Activated CD8-positive, alpha-beta memory T cell treated with anti-CD3 and anti-CD28 coated beads for 1 hour (primary cell): ENCODE measurements around the gene LIMS4.
"Not testable (repeated sequence)": the region's sequence is repeated elsewhere in the genome, so short reads cannot be mapped to it uniquely, and the experiment has no call there.

Experiments used
- DNase-seq, 2 donors: peaks; one replicate each; pipeline ENCODE4 v3.0.0-alpha.2; 2020; ENCODE audit warnings: low read depth in 1 of 2; ENCODE audit errors: extremely low read depth in 1 of 2

LIMS4 gene

GRCh38 chr2:110450951-110451350, 21.7 kb downstream of the LIMS4 start:
- DNase-seq, result not testable (repeated sequence)

DNA sequence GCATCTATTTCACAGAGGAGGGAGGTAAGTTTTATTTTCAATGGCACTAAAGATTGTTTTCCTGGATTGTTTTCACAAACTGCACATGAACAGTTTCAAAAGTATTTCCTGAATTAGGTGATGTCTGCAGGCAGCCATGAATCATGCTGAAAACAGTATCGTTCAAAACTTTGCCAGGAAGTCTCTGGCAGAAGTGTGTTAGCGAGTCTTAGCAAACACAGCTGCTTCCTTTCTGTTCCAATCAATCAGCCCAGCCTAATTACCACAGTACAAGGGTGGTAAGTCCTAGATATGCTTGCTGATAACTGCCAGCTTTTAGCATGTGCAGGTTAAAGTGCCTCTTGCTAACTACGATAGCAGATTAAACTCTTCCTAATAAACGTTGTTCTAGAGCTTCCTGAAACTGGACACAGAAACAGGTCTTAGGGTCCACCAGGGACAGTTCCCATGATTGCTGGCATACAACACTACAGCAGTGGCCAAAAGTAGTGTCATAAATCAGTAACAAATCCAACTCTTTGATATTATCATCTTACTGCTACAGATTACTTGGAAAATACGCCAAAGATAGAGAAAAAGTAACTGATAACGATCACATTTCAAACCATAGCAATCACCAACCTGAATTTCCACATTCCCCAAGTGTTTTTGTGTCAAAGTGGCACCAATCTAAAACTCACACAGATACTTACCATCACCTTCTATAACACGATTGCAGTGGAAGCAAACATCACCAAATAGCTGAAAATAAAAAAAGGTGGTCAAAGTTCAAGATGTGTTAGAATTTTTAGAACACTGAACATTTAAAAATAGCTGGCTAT, 23.3 kb downstream of the LIMS4 start:
- DNase-seq, result not testable (repeated sequence)

DNA sequence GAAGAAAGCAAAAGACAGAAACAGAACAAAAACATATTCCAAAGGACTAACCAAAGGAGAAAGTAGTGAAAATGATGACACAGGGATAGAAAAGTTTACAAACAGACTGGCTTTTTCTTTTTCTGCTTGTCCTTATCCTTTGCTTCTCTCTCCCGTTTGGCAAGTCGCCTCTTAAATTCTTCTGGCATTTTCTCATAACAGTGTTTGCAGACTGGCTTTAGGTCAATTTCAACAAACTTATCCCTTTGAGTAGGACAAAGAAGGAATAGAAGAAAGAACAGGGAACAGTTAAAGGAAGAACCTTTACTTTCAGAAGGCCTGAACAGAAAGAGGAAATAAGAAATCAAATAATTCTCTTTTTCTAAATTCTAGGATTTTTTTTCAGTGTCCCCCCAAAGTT, 26.0 kb downstream of the LIMS4 start:
- not testable (repeated sequence) for DNase-seq

GRCh38 chr2:110443305-110444005, 29.2 kb downstream of the LIMS4 start:
- DNase-seq, result not testable (repeated sequence)

GRCh38 chr2:110441905-110442304, 30.7 kb downstream of the LIMS4 start:
- DNase-seq, result not testable (repeated sequence)

DNA sequence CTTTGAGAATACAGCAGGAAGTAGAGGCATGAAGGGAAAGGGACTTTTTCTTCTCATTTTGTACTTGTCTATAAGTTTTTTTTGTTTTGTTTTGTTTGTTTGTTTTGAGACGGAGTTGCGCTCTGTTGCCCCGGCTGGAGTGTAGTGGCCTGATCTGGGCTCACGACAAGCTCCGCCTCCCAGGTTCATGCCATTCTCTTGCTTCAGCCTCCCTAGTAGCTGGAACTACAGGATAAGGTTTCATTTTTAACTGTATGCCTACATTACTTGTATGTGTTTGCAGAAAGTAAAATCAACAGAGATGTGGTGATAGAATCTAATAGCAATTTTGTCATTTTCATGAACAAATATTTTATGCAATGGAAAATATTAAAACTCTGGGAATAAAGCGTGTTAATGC, 38.1 kb downstream of the LIMS4 start:
- not testable (repeated sequence) for DNase-seq

GRCh38 chr2:110425725-110426124, 46.9 kb downstream of the LIMS4 start:
- not testable (repeated sequence) for DNase-seq

DNA sequence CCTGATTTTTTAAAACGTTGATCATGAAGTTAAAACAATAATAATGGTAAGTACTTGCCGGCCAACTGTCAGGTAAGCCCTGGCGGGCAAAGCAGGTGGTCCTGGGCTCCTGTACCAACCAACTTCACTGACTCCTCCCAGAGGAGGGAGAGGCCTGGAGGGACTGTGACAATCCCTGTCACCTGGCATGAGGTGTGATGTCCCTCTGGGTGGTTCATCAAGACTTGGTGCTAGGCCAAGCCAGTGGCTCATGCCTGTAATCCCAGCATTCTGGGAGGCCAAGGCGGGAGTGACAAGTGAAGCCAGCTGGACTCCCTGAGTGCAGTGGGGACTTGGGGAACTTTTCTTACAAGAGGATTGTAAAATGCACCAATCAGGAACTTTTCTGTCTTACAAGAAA, 48.2 kb downstream of the LIMS4 start:
- not testable (repeated sequence) for DNase-seq

DNA sequence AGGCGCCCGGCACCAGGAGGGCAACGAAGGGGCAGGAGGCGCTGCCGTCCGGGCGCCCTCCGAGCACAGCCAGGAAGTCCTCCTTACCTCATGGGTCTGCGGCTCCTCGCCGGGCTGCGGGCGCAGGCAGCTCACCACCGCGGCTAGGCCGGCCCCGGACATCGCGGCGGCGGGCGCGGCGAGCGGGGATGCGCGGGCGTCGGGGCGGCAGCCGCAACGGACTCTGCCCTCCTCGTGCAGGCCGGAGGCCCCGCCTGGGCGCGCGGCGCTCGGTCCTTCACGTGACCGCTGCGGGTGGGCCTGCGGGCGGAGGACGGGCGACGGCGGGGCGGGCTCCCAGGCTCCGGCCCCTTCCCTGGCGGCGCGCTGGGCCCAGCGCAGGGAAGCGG, 49.0 kb downstream of the LIMS4 start:
- not testable (repeated sequence) for DNase-seq

GRCh38 chr2:110422852-110423573, 49.6 kb downstream of the LIMS4 start:
- not testable (repeated sequence) for DNase-seq

DNA sequence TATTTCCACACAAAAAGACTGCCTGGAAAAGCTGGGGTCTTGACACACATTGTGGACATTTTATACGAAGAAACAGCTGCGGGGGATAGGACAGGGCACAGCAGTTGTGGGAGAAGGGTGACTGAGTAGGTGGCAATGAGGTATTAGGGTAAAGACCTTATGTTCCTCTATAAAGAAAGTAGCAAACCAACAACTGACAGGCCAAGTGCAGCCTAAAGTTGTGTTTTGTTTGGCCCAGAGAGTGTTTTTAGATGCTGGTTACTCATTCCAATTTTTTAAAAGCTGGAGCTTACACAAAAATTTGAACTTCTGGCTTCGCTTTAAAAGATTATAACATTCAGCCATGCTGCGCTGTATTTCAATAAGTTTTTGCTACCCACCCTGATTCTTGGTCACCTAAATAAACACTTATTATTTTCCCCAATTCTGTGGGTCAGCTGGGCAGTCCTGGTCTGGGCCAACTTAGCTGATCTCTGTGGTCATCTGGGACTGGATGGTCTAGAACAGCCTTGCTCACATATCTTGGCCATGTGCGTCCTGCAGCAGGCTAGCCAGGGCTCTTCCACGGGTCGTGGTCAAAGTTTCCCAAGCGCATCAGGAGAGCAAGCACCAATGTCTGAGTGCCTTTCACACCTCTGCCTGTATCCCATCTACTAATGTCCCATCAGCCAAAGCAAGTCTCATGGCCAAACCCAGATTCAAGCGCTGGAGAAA, 51.8 kb downstream of the LIMS4 start:
- not testable (repeated sequence) for DNase-seq

DNA sequence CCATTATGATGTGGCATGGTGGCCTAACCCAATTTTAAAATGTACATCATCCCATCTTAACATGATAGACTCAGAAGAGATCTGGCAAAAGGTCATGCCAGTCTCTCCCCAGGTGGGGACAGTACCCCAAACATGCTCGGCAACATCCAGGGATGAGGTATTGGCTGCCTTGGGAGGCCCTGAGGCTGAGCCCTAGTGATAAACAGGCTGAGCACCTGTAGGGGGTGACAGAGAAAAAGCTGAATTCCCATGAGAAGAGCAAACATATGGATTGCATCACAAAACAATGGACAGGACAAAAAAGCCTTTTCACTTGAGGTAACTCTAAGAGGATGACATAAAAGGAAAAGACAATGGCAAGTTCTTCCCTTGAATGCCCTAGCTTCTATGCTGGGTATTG, 65.5 kb downstream of the LIMS4 start:
- not testable (repeated sequence) for DNase-seq

DNA sequence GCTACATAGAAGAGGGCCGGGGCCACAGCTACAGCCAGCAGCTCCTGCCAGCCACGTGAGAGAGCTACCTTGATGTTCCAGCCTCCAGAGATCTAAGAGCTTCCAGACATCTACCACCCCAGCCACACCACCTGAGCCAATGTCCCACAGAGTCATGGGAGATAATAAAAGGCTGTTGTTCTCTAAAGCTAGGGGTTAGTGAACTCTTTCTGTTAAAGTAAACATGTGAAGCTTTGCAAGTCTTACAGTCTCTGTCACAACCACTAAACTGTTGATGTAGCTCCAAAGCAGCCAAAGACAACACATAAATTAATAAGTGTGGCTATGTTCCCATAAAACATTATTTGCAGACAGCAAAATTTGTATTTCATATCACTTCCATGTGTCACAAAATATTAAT, 67.6 kb downstream of the LIMS4 start:
- not testable (repeated sequence) for DNase-seq

GRCh38 chr2:110404246-110404645, 68.4 kb downstream of the LIMS4 start:
- not testable (repeated sequence) for DNase-seq

DNA sequence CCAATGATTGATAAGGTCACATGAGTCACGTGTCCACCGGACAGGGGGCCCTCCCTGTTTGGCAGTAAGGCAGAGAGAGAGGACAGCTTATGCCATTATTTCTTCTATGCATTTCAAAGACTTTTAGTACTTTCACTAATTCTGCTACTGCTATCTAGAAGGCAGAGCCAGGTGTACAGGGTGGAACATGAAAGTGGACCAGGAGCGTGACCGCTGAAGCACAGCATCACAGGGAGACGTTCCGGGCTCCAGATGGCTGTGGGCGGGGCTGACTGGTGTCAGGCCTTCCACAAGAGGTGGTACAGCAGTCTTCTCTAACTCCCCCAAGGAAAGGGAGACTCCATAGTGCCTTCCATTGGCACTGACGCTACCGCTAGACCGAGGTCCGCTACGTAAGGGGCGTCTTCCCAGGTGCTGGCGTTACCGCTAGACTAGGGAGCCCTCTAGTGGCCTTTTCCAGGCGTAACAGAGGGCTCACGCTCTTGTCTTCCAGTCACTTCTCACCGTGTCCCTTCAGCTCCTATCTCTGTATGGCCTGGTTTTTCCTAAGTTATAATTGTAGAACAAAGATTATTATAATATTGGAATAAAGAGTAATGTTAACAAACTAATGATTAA, 71.5 kb downstream of the LIMS4 start:
- DNase-seq, result not testable (repeated sequence)

GRCh38 chr2:110399378-110399777, 73.2 kb downstream of the LIMS4 start:
- not testable (repeated sequence) for DNase-seq

GRCh38 chr2:110395990-110396389, 76.6 kb downstream of the LIMS4 start:
- DNase-seq, result not testable (repeated sequence)
